NCI-H128 (cell line): ENCODE measurements around the gene TMED4.

ENCODE experiments used
- DNase-seq: peaks from one replicate; lab custom pipeline; 2025; ENCODE audit not compliant: unreplicated experiment; lab: John Stamatoyannopoulos, UW

TMED4 gene

DNA sequence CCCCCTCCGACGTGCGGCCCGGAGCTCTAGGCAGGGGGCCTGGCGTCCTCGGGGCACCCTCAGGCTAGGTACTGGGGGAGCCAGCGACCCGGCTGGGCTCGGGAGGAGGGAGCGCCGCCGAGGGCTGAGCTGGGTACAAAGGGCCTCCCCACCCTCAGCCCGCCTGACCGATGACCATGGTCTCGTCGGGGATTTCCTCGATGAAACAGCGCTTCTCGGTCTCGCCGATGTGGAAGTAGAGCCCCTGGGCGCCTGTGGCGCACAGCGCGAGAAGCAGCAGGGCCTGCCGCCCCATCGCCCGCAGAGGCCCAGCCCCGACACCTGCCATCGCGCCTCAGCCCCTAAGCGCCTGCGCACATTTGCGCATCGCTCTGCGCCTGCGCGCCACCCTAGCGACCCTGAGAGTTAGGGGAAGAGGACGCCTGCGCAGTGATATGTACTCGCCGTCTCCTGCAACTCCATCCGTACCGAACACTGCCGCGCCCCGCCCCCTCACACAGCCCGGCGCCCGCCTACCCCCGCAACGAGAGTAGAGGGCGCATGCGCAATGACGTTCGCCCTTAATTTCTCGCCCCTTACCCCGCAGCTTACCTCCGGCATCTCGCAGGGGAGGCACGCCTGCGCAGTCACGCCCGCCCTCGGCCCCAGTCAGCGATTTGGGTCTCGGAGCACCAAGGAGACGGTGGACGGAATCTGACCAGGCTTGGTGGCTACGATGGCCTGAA lies at the start of gene TMED4:
Gene TMED4, minus strand, starts transcription at position 353 of the 725 bp plus-strand sequence. Its CDS starts 25 bp downstream, at position 328.
- DNase-seq, result peak; percentile 97

DNA sequence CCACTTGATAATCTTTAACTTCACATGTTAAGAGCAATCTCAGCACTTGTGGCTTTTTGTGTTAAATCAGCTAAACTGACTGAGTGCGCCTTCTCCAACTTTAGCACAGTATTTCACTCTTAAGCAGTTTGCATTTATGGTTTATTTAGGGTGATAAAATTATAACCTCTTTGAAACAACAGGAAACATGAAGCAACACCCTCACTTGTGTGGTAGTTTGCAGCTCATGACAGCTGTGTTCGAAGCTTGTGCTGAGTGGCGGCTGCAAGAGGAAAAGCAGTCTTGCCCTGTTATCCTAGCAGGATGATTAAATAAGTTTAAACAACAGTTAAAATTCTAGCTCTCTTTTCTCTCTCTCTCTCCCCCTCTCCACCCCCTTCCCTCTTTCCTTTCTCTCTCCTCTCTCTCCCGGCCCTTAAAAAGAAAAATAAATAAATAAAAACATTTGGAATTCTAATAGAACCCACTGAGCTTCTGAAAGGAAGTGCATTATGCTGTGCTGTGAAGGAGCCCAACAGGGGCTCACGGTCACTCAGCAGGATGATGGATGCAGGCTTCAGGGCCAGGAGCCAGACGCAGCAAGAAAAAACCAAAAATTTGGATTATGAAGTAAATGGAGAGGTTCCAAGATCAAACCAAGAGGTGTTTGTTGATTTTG lies 49.6 kb upstream of the TMED4 start:
- no peak for DNase-seq

DNA sequence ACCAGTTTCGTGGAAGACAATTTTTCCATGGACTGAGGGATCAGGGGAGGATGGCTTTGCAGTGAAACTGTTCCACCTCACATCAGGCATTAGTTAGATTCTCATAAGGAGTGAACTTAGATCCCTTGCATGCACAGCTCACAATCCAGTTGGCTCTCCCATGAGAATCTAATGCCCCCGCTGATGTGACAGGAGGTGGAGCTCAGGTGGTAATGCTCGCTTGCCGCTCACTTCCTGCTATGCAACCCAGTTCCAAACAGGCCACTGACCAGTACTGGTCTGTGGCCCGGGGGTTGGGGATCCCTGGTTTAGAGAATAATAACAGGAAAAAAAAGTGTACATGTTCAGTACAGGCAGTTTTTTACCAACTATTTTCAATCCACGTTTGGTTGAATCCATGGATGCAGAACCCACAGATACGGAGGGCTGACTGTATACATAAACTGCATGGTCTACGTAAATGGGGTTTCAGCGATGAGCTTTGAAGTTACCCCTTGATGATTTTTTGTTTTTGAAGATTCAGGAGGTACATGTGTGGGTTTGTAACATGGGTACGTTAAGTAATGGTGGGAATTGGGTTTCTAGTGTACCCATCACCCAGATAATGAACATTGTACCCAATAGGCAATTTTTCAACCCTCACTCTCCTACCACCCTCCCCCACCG lies 48.9 kb upstream of the TMED4 start:
- DNase-seq, result no peak

DNA sequence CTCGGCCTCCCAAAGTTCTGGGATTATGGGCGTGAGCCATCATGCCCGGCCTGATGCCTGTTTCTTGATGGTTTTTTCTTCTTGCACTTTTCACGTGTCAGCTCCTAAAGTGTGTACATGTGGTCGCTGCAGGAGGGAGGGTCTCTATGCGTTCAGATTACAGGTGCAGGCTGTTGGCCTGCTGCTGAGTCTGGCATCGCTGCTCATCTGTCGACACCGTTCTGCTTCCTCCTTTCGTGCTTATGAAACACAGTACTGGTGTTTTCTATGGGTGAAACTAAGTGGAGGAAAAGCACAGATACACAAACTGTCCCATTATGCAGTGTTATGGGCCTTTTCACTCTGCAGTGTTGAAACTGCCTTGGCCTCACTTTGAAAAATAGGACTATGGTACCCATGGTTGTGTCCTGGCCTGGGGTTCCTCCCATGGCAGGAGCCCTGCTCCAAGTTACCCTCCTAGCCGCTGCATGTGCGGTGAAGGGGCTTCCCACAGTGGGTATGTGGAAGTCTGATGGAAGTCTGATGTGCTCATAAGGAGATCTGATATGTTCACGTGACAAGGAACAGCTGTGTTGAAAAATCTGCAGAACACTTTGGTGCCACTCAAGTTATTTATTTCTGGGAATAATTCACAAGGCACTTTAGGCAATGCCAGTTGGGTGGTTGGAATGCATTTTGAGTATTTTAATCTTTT lies 47.9 kb upstream of the TMED4 start:
- DNase-seq, result no peak

DNA sequence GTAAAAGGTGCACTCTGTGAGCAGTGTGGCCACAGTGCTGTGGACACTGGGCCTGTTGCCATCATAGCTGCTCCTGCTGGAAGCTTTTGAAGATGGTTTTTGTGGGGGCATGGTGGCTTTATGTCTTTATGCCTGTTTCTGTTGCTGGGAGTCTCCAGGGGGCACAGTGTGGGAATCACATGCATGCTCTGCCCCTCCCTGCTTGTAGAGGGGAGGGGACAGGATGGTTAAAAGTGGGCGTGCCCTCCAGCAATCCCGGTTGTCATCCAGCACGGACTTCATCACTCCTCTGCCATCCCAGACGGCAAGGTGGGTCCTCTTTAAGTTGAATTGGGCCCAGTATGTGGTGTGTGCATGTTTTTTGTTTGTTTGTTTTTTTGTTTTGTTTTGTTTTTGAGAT lies 44.6 kb upstream of the TMED4 start:
- no peak for DNase-seq

DNA sequence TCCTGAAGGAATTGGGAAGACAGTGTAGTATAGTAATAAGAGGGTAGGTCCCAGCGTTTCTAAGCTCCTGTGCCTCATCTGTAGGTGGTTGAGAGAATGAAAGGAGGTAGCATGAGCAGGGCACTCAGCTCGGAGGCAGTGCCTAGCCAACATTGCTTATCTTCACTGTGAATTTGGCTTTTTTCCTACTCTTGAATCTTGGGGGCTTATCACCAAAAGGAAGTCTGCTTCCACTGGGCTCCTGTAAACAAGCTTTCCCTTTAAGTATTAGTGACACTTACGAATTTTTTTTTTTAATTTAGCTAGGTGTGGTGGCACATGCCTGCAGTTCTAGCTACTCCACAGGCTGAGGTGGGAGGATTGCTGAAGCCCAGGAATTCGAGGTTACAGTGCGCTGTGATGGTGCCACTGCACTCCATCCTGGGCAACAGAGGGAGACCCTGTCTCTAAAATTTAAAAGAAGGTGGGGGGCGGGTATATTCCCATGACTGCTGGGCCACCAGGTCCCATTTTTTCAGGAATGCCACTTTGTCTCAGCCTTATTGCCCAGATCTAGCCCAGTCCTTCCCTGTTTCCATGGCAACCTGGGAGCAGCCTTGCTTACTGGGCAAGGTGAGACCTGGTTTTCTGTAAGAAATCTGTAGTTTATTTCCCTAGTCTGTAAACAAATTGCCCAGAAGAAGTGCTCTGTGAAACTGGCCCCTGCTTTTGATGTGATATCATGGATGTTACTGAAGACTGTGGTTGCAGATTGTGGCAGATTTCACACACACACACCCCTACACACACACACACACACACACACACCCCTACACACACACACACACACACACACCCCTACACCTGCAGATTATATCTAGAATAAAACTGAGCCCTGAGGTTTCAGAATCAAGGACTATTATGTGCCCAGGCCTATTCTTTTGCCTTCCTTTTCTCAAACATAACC lies 43.8 kb upstream of the TMED4 start:
- no peak for DNase-seq

DNA sequence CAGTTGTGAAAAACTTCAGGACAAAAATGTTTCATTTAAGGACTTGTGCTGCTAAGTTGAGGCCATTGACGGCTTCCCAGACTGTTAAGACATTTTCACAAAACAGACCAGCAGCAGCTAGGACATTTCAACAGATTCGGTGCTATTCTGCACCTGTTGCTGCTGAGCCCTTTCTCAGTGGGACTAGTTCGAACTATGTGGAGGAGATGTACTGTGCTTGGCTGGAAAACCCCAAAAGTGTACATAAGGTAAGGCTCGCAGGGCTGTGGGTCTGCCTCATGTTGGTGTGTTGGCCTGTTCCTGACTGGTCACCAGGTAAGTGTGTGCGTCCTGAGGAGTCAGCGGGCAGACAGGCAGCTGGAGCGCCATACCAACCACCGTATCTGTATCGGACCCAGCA lies 42.3 kb upstream of the TMED4 start:
- no peak for DNase-seq

DNA sequence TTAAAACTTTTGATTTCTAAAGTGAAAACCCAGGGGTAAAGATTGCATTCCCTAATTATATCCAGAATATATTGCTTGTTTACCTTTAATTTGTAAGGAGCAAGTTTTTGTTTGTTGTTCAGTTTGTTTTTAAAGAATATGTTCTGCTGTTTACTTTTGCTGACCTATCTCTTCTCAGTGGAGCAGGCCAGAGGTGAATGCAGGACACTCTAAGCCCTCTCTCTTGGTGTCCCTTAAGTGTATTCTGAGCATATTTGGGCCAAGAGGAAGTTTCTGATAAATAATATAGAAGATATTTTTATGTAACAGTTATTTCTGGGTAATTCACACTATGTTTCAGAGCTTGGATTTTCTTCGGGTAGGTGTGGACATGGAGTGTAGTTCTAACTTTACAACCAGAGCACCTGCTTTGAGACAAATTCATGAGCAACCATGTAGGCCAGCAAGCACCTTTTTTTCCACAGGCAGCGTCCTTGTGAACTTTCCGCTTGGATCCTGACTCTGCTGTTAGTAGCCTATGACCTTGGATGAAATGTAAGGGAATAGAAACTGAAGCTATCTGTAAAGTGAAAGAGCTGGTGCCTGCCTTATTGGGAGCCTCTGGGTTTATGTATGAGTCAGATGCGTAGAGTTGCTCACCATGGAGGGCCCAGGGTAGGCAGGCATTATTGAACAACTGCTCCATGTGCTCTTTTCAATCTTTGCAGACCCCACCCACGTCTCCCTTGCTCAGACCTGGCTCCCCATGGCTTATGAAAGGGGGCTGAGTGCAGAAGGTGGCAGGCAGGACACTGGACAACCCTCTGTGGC lies 40.5 kb upstream of the TMED4 start:
- DNase-seq, result no peak

DNA sequence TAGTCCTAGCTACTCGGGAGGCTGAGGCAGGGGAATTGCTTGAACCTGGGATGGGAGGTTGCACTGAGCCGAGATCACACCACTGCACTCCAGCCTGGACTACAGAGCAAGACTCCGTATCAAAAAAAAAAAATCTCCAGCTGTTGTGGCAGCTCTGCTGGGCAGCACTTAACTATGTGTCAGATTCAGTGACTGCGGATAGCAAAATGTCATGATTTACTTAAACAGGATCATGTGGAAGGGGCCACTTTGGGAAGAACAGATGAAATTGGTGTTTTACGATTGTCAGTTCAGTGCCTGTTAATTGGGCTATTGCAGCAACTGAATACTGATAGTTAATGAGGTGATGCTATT lies 39.7 kb upstream of the TMED4 start:
- DNase-seq, result no peak

DNA sequence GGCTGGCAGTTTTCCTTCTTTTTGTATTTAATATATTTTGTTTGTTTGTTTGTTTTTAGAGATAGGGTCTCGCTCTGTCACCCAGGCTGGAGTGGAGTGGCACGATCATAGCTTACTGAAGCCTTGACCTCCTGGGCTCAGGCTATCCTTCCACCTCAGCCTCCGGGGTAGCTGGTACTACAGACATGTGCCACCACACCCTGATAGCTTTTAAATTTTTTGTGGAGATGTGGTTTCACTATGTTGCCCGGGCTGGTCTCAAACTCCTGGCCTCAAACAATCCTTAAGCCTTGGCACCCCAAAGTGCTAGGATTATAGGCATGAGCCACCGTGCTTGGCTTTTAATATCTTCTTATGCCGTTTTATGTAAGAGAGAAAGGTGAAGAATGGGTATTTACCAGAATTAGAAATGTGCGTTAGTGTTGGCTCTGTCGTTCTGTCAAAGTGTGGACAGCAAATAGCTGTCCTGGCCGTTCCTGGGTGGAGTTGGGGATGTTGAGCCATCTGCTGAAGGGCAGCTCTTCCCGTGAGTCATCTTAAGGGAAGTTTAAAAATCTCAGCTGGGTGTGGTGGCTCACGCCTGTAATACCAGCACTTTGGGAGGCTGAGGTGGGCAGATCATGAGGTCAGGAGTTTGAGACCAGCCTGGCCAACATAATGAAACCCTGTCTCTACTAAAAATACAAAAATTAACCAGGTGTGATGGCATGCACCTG lies 39.2 kb upstream of the TMED4 start:
- no peak for DNase-seq

DNA sequence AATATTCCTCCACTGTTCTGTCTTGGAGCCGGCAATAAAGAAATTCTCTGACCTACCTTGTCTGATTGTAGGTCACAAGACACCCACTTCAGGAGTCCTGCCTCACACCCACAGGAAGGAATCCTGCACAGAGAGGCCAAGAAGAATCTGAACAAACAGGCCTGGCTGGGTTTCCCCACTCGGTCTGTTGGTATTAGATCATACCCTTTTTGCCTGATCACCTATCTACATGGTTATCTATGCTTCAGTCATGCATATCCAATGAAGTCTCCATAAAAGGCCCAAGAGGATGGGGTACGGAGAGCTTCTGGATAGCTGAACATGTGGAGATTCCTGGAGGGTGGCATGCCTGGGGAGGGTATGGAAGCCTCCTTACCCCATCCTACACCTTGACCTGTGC lies 36.7 kb upstream of the TMED4 start:
- DNase-seq, result no peak

DNA sequence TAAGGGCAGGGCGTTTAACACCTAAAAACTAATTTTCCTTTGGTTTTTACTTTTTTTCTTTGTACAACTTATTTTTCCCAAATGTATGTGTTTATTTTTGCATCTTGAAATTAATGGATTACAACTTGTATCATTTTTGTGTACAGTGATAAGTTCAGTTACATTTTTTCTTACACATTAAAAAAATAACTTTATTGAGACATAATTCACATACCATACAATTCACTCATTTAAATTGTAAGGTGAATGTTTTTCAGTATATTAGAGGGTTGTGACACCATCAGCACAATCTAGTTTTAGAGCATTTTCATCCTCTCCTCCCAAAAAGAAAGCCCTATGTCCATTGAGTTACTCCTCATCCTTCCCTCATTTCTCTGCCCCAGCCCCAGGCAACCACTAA lies 36.0 kb upstream of the TMED4 start:
- no peak for DNase-seq

DNA sequence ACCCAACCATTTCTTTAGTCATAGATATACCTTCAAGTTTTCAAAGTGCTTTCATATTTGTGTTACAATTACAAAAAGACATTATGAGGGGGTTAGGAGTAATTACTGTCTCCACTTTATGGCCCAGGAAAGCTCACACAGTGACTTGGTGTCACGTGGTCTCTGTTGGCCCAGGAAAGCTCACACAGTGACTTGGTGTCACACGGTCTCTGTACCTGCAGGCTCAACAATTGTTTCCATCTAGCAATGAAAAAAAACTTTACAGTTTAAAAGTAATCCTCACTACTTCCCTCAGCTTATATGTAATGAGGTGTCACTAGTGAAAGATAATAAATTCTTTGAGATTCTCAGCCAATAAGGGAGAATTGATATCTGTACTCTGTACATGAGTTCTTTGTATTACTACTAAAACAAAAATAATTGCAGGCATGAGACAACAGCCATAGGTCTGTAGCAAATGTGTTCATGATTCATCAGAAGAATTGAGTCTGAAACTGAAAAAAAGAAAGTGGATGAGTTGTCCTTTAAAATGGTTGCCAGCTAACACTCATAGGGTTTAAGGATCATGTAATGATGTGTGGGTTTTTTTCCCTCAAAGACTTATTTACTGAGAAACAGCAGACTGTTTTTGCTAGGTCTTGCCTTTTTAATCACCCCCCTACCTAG lies 35.3 kb upstream of the TMED4 start:
- no peak for DNase-seq

DNA sequence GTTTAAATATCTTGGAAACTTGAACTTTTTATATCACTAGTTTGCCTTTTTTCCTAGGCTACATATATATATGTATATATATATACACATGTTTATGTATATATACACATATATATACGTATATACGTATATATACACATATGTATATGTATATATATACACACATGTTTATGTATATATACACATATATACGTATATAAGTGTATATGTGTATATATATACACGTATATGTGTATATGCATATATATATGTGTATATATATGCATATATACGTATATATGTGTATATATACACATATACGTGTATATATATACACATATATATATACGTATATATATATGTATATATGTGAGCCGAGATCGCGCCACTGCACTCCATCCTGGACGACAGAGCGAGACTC lies 34.5 kb upstream of the TMED4 start:
- no peak for DNase-seq

DNA sequence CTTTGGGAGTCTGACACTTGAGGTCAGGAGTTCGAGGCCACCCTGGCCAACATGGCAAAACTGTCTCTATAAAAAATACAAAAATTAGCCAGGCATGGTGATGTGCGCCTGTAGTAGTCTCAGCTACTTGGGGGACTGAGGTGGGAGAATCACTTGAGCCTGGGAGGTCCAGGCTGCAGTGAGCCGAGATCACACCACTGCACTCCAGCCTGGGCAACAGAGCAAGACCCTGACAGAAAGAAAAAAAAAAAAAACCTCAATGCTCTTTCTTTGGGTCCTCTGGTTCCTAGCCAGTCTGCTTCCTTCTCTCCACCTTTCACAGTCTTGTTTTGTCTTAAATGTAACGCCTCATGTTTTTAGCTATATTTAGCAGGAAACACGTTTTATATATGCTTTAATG lies 33.8 kb upstream of the TMED4 start:
- no peak for DNase-seq

DNA sequence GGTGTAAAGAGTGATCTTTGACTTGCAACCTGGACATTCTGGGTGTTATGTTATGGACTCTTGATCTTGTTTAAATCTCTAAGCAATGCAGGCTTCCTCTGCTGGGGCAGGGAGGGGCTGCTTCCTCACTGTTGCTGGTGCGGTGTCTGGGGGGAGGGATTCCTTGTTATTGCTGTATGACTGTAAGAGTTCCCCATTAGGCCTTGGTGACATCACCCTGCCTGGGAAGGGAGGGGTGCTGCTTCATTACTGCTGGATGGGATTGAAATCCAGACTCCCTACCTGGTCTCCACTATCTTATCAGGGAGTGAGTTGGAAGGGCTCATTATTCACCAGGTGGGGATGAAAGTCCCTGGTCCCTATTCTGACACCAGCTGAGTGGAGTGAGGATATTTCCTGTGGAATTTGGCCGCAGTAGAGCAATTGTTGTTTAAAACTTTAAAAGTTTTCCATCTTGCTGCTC lies 33.1 kb upstream of the TMED4 start:
- DNase-seq, result no peak

DNA sequence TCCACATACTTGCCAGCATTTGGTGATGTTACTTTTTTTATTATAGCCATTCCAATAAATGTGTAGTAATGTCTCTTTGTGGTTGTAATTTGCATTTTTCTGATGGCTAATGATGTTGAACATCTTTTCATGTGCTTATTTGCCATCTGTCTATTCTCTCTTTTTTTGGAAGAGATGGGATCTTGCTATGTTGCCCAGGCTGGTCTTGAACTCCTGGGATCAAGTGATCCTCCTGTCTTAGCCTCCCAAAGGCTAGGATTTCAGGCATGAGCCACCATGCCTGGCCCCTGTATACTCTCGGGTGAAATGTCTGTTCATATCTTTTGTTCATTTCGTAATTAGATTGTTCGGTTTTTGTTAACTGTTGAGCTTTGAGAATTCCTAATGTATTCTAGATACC lies 27.8 kb upstream of the TMED4 start:
- no peak for DNase-seq

DNA sequence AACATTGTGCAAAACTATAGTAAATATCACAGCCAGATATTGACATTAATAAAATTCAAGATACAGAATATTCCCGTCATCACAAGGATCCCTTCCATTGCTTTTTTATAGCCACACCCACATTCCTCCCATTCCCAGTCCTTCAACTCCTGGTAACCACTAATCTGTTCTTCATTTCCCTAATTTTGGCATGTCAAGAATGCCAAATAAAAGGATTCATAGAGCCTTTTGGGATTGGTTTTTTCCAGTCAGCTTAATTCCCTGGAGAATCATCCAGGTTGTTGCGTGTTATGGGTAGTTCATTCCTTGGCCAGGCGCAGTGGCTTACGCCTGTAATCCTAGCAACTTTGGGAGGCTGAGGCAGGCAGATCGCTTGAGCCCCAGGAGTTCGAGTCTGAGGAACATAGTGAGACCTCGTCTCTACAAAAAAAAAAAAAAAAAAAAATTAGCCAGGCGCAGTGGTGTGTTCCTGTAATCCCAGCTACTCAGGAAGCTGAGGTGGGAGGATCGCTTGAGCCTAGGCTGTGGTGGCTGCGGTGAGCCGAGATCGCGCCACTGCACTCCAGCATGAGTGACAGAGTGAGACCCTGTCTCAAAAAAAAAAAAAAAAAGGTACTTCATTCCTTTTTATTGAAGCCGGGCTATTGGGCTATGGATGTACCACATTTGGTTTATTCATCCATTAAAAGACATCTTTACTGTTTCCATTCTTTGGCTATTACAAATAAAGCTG lies 27.1 kb upstream of the TMED4 start:
- no peak for DNase-seq
